Fibroblast of the conjunctiva (primary cell): ENCODE measurements around the gene MRTO4.
A peak's percentile ranks its signal among the peaks of the same experiment; 100 is the strongest.
"Not testable (repeated sequence)": the region's sequence is repeated elsewhere in the genome, so short reads cannot be mapped to it uniquely, and the experiment has no call there.

Source experiments
- DNase-seq: peaks from one replicate; pipeline ENCODE4 v3.0.0-alpha.2; 2010; ENCODE audit warnings: low read depth

MRTO4 gene

GRCh38 chr1:19251305-19252196 is at the start of gene MRTO4, which contains the start of gene EMC1:
TSS of gene MRTO4 (plus strand) at chr1:19251805. CDS start at chr1:19251836, 31 bp downstream.
TSS of gene EMC1 (minus strand) at chr1:19251524. CDS start at chr1:19251509, 15 bp downstream.
- peak; percentile 43 for DNase-seq

- DNase-seq = no peak
Observed at GRCh38 chr1:19202396-19202795, 49.2 kb upstream of the MRTO4 start.

GRCh38 chr1:19203440-19203839 is 48.2 kb upstream of the MRTO4 start:
- DNase-seq = peak; percentile 38

GRCh38 chr1:19204446-19205266 is 46.9 kb upstream of the MRTO4 start:
- DNase-seq = no peak

GRCh38 chr1:19205403-19205802 is 46.2 kb upstream of the MRTO4 start:
- DNase-seq = no peak

- DNase-seq = no peak
Observed at GRCh38 chr1:19205845-19206244, 45.8 kb upstream of the MRTO4 start.

GRCh38 chr1:19206947-19207346 is 44.7 kb upstream of the MRTO4 start:
- DNase-seq = no peak

- peak; percentile 16 for DNase-seq
Observed at GRCh38 chr1:19208710-19209438, 42.7 kb upstream of the MRTO4 start.

- DNase-seq = peak; percentile 13
Observed at GRCh38 chr1:19209439-19209989, 42.1 kb upstream of the MRTO4 start.

- DNase-seq = peak; percentile 73
Observed at GRCh38 chr1:19209990-19210771, 41.4 kb upstream of the MRTO4 start, which contains the start of gene UBR4. TSS of gene UBR4 (minus strand) at chr1:19210266. CDS start at chr1:19210248, 18 bp downstream.

- no peak for DNase-seq
Observed at GRCh38 chr1:19210772-19211549, 40.6 kb upstream of the MRTO4 start.

- DNase-seq = no peak
Observed at GRCh38 chr1:19212167-19212566, 39.4 kb upstream of the MRTO4 start.

GRCh38 chr1:19213580-19213979 is 38.0 kb upstream of the MRTO4 start:
- no peak for DNase-seq

- not testable (repeated sequence) for DNase-seq
Observed at GRCh38 chr1:19216585-19216984, 35.0 kb upstream of the MRTO4 start.

- no peak for DNase-seq
Observed at GRCh38 chr1:19219451-19219850, 32.2 kb upstream of the MRTO4 start.

GRCh38 chr1:19220080-19220846 is 31.3 kb upstream of the MRTO4 start:
- DNase-seq = no peak

GRCh38 chr1:19220991-19221390 is 30.6 kb upstream of the MRTO4 start:
- no peak for DNase-seq

- DNase-seq = no peak
Observed at GRCh38 chr1:19222573-19222972, 29.0 kb upstream of the MRTO4 start.
